GM18868 (cell line): ENCODE data around the gene ATAD3A.
A peak's percentile ranks its signal among the peaks of the same experiment; 100 is the strongest.
"Not testable (repeated sequence)": the region's sequence is repeated elsewhere in the genome, so short reads cannot be mapped to it uniquely, and the experiment has no call there.

ENCODE experiments used
- ATAC-seq: cut with Tn5 transposase; IDR thresholded peaks from one replicate; pipeline ENCODE4 v1.9.1; 2021; ENCODE audit warnings: mild to moderate bottlenecking, moderate library complexity; ENCODE audit not compliant: unreplicated experiment

ATAD3A gene

GRCh38 chr1:1553821-1554494 lies 42.0 kb downstream of the ATAD3A start:
- no peak for ATAC-seq

GRCh38 chr1:1554550-1554925 lies 42.6 kb downstream of the ATAD3A start:
- ATAC-seq: no peak

DNA sequence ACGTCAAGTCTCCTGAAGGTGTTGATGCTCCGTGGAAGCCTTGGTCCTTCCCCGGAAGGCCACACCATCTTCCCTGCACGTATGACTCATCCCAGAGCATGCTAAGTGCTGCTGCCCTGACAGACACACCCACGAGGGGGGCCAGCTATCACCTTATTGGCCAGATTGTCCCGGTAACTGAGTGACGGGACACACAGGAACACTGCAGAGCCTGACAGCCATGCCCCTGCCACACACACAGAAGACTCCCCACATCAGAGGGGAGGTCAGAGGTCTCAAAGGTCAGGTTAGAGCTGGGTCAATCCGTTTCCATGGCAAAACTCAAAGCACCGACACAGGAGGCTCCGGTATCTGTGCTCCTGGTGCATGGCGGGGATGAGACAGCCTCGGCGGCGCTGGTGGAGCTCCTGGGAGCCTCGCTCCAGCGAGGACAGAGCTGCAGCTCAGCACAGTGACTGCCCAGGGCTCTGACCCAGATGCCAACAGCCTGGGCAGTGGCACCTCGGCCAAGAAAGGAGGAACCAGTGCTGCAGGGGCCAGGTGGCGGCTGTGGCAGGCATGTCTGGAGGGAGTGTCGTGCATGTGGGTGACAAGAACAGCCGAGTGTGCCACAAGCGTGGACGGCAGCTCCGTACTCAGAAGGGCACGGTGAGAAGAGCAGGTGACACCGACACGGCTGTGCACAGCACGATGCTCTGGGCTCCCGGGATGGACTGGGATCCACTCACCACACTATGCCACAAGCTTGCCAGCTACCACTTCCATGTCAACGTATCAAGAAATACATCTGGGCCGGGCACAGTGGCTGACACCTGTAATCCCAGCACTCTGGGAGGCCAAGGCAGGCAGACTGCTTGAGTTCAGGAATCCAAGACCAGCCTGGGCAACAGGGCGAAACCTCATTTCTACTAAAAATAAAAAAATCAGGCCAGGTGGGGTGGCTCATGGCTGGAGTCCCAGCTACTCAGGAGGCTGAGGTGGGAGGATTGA lies 43.3 kb downstream of the ATAD3A start:
- no peak for ATAC-seq

DNA sequence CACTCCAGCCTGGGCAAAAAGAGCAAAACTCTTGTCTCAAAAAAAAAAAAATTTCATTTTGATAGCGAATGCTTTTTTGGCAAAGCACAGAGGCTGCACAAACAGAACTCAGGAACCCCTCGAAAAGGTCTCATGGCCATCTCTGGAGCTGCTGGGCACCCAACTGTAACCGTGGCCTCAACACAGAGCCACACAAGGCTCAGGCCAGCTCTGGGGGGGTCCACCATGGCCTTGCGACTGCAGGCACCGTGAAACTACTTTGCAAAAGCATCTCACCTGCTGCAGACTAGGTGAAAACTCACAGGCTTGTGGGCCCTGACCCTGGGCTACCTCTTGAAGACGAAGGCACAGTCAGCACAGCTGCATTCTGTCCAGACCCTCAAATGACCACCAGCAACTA lies 44.5 kb downstream of the ATAD3A start:
- no peak for ATAC-seq

DNA sequence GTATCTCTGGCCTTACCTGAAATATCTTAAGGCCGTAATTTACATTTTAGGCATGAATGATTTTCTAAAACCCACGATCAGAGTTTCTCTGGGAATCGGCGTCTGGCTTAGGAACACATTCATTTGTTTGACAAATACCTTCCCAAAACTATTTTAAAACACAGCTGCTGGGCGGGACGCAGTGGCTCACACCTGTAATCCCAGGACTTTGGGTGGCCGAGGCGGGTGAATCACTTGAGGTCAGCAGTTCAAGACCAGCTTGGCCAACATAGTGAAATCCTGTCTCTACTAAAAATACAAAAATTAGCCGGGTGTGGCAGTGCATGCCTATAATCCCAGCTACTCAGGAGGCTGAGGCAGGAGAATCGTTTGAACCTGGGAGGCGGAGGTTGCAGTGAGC lies 45.0 kb downstream of the ATAD3A start:
- ATAC-seq: not testable (repeated sequence)

DNA sequence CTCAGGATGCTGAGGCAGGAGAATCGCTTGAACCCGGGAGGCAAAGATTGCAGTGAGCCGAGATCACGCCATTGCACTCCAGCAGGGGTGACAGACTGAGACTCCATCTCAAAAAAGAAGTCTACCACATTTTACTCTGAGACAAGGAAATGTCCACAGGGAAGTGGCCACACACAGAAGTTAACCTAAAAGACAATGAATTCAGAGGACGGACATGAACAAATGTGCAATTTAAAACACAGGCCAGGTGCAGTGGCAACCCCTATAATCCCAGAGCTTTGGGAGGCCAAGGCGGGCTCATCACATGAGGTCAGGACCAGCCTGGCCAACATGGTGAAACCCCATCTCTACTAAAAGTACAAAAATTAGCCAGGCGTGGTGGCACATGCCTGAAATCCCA lies 45.7 kb downstream of the ATAD3A start:
- ATAC-seq: not testable (repeated sequence)

GRCh38 chr1:1558591-1558990 lies 46.6 kb downstream of the ATAD3A start:
- no peak for ATAC-seq

DNA sequence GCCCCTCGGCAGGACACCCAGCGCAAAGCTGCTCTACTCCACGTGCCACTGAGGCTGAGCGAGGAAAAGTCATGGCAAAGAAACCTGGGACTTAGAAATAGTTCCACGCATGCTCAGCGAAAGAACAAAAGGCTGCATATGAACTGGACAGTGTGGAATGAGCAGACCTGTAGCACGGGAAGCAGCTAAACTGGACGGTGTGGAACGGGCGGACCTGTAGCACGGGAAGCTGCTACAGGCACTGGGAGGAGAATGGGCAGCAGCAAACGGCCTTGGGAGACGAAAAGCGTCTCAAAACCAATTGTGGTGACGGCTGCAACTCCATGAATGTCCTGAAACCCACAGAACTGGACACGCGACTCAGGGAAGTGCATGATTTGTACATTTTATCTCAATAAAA lies 47.1 kb downstream of the ATAD3A start:
- ATAC-seq: no peak

- ATAC-seq: no peak
Measured at GRCh38 chr1:1560178-1560577, 48.2 kb downstream of the ATAD3A start.

DNA sequence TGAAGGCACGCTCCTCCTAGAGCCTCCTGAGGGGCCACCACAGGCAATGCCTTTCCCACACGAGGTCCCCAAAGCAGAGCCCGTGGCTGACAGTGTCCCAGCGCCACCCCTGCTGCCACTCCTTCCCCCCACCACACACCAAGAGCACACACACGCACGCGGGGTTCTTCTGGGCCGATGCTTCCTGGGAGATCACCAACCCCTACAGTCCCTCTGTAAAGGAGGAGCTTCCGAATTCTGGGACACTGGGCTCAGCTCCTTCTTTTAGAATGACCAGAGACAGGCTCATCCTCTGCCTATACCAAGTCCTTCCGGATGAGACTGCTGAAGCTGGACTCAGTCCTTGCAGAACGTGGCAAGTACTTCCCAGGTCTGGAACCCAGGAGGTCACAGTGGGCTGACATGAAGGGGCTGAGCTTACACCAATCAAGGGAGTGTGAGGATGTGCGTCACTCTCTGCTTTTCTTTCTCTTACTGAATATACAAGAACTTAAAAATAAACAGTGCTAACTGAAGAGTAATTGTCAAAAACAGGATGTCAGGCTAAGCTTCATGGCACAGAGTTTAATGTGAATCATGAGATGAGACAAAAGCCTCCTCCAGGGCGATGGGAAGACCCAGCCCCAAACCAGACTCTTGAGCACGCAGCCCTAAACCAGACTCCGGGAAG lies 50.0 kb downstream of the ATAD3A start:
- no peak for ATAC-seq

DNA sequence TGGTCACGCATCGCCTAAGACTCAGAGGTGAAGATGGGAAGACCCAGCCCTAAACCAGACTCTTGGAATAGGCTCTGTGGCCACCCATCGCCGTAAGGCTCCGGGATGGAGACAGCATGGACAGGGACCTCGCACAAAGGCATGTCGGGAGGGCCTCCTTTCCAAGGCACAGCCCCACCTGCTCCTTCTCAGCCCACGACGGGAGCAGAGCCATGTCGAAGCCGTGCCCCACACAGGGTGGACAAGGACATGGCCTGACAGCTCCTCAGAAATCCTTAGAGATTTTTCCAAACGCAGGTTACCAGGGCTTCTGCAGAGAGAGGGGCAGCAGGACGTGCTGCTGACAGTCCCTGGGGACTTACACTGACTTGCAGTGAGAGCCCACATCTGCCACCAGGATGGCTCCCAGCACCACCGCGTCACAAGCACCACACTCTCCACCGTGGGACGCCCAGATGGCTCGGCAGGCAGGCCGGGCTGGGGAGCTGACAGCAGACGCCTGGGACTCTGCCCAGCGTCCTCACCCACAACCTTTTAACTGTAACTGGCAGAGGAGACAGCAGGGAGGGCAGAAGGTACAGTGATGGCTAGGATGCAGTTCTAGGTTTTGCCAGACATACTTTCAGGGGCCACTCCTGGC lies 50.7 kb downstream of the ATAD3A start:
- ATAC-seq: no peak

DNA sequence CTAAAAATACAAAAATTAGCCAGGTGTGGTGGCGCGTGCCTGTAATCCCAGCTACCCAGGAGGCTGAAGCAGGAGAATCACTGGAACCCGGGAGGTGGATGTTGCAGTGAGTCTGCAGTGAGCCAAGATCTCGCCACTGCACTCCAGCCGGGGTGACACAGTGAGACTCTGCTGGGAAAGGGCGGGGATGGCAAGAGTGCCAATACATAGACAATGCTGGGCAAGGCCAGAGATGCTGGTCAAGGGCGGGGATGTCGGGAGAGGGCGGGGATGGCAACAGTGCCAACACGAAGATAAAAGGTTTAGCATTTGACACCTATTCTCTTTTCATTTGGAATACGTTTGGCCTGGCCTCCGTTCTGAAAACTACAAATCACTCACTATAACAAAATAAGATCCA lies 51.7 kb downstream of the ATAD3A start:
- ATAC-seq: no peak

DNA sequence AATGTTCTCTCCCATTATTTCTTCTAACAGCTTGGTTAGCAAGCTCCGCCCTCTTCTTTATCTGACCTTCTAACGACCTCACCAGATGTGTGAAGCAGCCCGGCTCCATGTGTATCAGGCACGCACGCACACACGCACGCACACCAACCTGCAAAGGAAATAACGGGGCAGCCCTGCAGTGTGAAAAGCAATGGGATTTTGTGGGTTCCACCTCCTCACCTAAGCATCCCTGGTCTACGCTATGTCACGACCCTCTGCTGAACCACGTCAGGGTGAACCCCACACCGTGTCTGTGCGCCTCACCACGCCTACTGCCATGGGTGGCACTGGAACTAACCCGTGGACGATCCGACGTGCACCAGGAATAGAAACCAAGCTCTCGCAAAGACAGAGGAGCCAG lies 52.3 kb downstream of the ATAD3A start:
- no peak for ATAC-seq

GRCh38 chr1:1565340-1565739 lies 53.4 kb downstream of the ATAD3A start:
- ATAC-seq: no peak

GRCh38 chr1:1567152-1567875 lies 55.4 kb downstream of the ATAD3A start:
- no peak for ATAC-seq

DNA sequence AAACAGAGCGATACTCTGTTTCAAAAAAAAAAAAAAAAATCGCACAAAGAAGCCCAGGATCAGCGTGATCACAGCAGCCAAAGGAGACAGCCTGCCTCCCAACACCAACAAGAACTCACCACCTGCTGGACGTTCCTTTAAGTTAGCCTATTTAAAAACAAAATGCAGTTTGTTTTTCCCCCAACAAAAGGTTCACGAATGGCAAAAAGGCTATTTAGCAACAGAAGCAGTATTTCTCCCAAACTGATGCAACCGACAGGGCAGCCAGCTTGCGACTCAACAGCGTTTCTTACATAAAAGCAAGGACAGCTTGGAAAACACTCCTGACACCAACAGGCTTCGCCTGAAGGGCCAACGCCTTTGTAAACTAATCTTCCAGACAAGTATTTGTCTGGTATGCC lies 55.9 kb downstream of the ATAD3A start:
- ATAC-seq: no peak

DNA sequence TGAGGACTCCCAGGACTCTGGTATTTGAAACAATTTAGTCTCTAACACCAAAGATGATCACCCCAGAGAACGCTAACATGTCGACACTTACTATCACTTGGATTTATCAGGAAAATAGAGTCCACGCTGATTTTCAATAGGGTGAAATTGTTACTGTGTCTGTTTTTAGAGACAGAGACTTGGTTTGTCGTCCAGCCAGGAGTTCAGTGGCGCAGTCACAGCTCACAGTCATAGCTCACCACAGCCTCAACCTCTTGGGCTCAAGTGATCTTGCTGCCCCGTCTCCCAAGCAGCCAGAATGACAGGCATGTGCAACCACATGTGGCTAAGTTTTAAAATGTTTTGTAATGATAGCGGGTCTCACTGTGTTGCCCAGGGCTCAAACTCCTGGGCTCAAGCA lies 57.4 kb downstream of the ATAD3A start:
- ATAC-seq: no peak

DNA sequence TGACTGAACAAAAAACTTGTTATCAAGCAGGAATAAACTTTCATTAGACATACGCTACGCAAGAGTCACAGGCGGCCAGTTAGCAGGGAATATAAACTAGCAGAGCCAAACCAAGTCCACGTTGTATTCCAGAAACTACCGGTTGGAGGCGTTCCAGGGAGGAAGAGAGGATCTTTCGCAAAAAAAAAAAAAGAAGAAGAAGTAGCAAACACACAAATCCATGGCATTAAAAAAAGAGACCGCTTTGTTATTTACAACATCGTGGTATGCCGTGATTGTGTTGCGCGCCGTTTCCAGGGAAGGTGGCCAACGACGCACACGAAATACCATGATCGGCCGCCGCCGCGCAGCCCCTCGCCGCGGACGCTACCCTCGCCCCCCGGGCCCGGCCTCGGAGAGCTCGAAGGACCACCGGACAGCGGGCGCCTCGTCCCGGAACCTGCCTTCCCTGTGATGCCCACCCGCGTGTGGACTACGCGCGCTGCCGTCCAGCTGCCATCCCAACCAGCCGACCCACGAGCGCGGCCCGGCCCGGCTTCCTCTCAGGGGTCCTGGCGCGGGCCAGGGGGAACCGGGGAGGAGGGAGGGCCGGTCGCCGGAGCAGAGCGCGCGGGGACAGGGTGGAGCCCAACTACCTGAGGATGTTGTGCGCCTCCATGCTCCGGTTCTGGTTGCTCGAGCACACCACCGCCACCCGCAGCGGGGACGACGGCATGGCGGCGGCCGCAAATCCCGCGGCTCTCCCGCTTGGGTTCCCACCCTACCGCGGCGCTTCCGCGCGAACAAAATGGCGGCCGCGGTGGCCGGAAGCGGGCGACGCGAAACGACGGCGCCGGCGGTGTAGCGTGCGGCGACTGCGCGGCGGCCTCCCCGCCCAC lies 62.1 kb downstream of the ATAD3A start:
- peak; percentile 67 for ATAC-seq

GRCh38 chr1:1574721-1575537 lies 63.0 kb downstream of the ATAD3A start, which contains the start of gene SSU72:
SSU72 (minus strand) TSS chr1:1574863; CDS start chr1:1574557, 306 bp downstream.
- peak; percentile 82 for ATAC-seq
